ENCODE measurements around the gene TCEAL3.

GRCh38 chrX:103637604-103638338 lies 30.0 kb downstream of the TCEAL3 start:
- TF ChIP-seq CTCF (IDR thresholded peaks at IDR 0.05) (no peak), POLR2AphosphoS5 (IDR thresholded peaks at IDR 0.05; ENCODE audit: low read depth, low read length) (no peak), JUND (IDR thresholded peaks at IDR 0.05) (no peak), EZH2phosphoT487 (IDR thresholded peaks at IDR 0.05; ENCODE audit: borderline replicate concordance, low read depth) (no peak)
